Renal cortex interstitium (tissue), 11 donors: ENCODE results near the gene GRB2. TPM values are rescaled to one million over a fixed set of nuclear protein-coding genes. Genes with fewer than 3 reads are reported as not detected.
"Not testable (repeated sequence)": the region's sequence is repeated elsewhere in the genome, so short reads cannot be mapped to it uniquely, and the experiment has no call there.

Experiments used
- DNase-seq, 11 donors: peaks; one replicate each; pipeline ENCODE4 v3.0.0-alpha.2; 2013; ENCODE audit warnings: low read depth in 9 of 11, low spot score in 4 of 11; ENCODE audit errors: extremely low read depth in 1 of 11
- polyA plus RNA-seq, 3 donors: library from polyadenylated mRNA; unstranded; fragments of 120-200 nt; gene quantifications; one replicate each; pipeline ENCODE4 v1.2.1, GENCODE V29; 2013; ENCODE audit not compliant: insufficient read length in 3 of 3

Gene GRB2
- polyA plus RNA-seq, 3 donors: 94.8 to 103 (median 102) TPM

DNA sequence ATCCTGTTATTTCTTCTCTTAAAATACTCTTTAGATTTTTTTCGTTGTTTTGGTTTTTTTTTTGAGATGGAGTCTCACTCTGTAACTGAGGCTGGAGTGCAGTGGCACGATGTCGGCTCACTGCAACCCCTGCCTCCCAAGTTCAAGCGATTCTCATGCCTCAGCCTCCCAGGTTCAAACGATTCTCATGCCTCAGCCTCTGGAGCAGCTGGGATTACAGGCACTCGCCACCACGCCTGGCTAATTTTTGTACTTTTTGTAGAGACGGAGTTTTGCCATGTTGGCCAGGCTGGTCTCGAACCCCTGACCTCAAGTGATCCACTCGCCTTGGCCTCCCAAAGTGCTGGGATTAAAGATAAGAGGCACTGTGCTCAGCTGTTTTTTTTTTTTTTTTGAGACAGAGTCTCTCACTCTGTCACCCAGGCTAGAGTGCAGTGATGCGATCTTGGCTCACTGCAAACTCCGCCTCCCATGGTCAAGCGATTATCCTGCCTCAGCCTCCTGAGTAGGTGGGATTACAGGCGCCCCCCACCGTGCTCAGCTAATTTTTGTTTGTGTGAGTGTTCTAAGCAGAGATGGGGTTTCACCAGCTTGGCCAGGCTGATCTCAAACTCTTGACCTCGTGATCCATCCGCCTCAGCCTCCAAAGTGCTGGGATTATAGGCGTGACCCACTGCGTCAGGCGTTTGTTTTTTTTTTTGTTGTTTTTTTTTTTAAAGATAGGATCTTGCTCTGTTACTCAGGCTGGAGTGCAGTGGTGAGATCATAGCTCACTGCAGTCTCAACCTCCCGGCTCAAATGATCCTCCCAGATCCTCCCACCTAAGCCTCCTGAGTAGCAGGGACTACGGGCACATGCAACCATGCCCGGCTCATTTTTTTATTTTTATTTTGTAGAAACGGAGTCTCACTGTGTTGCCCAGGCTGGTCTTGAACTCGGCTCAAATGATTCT lies 37.4 kb downstream of the GRB2 start:
- not testable (repeated sequence) for DNase-seq

DNA sequence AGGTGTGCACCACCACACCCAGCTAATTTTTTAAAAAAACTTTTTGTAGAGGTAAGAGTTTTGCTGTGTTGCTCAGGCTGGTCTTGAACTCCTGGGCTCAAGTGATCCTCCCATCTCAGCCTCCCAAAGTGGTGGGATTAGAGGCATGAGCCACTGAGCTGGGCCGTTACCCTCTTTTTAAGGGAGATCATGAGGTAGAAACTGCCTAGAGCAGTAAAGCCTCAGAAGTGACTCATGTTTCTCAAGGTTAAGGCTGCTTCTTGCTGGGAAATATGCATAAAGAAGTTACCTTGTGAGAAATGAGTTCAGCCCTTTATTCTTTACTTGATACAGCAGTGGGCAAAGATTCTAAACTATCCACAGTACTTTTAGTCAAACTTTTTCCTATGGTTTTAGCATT lies 38.2 kb downstream of the GRB2 start:
- no peak for DNase-seq

DNA sequence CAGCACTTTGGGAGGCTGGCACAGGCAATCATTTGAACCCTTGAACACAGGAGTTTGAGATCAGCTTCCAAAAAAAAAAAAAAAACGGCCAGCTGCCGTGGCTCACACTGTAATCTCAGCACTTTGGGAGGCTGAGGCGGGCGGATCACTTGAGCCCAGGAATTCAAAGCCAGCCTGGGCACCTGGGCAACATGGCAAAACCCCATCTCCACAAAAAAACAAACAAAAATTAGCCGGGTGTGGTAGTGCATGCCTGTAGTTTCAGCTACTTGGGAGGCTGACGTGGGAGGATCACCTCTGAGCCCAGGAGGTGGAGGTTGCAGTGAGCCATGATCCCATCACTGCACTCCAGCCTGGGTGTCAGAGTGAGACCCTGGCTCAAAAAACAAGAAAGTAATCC lies 39.0 kb downstream of the GRB2 start:
- no peak for DNase-seq

DNA sequence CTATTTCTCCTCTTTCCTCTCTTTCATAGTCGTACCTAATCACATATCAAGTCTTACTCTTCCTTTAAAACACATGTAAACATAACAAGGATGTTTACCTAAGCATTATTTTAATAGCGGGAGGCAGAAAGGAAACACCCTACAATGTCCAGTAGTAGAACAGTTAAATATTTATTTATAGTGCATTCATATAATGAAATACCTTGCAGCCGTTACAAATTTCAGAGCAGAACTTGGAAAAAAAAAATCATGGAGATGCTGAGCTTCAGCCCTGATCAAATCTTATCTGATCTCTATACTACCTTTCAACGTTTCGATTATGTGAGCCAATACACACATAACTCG lies 39.6 kb downstream of the GRB2 start:
- DNase-seq: no peak

DNA sequence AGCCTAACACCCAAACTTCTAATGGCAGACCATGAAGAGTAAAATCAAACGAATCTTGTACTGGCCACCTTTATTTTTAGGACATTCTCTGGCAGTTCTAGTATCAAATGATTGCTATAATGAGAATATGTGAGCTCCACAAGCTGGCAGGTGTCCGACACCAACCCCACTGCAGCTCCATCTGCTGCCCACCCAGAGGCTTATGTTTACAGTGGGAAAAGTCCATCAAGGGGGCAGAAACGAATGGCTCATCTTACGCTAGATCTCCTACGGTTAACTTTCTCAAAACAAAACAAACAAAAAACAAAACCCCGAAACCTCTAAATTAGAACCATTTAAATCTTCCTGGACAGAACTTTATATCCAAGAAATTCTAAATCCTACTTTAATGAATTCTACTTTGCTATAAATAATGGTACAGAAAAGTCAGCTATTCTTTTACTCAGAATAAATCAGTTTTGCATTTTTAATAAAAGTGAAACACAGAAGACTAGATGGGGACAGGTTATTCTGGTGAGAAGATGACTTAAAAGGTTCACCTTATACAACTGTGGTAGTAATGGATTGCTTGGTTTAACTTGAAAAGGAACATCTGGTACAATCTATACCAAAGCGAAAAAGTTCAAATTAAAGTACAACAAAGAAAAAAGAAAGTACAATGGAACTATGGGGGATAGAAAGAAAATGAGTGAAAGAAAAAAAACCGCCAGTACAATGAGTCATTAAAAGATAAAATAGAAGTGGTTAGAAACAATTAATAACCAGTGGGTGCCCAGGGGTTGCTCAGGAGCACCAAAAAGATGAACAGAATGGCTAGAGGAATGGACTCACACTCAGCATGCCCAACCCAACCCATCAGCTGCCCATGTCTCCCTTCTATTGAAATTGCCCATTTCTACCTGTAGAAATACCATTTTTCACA lies 40.2 kb downstream of the GRB2 start:
- DNase-seq: peak in 2 of 11 donors; percentile 22 to 30

DNA sequence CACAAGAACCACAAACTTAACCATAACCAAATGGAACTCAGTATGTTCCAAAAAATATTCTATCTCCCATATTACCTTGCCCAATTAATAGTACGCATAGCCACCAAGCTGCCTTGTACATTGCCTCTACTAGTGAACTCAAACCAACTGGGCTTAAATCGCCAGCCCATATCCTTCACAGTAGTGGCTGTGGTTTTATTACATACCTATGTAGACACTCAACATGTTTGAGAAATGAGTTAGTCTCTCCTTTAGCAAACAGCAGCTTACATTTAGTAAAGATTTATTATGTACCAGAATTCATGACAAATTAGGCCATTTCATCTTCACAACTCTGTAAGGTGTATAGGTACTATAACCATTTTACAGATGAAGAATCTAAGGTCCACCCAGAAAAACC lies 41.4 kb downstream of the GRB2 start:
- DNase-seq: no peak

DNA sequence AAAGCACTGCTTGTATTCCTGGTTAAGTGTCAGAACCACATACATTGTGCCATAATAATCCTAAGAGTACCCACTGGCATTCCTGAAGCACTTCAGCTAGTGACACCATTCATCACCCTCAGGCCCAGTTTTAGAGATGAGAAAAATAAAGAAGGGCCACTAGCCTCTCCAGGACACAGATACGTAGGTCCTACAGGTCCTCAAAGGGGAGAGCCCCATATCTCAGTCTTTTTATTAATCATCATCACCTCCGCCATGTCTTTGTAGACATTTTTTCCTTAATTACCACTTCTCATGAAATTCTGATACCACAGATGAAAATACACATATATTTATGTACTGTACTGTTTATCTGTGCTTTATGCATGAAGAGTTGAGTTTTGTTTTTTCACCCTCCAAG lies 43.5 kb downstream of the GRB2 start:
- DNase-seq: no peak

DNA sequence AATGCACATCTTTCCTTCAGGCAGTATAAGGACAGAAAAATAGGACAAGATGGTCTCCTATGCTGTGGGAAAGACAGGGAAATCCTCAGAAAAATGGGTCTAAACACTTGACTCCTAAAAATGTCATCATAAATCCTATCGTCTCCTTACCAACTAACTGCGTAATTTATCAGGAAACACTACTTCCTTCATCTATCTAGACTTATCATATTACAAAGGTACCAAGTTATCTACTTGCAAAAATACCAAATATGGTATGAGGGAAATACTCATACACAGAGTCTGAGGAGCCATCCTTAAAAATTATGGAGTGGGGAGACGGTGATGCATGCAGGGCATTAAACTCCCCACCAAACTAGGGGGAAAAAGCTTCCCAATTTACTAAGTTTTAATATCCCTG lies 44.1 kb downstream of the GRB2 start:
- DNase-seq: no peak

DNA sequence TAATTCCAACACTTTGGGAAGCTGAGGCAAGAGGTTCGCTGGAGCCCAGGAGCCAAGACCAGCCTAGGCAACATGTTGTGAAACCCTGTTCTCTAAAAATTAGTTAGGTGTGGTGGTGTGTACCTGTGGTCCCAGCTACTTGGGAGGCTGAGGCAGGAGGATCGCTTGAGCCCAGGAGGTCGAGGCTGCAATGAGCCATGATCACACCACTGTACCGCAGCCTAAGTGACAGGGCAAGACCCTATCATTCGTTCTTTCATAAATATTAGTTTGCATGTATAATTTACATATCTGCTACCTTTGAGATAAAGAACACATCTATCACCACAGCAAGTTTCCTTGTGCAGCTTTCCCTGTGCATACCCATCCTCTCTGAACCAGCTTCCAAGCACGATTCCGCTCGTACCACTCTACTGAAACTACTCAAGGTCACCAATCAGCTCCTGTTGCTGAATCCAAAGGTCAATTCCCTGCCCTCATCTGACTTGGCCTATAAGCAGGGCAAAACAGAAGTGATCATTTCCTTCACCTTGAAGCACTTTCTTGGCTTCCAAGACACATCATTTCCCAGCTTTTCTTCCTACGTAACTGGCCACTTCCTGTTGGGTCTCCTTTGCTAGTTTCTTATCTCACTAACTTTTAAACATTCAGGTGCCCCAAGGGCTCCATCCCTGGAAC lies 49.1 kb downstream of the GRB2 start:
- DNase-seq: no peak

DNA sequence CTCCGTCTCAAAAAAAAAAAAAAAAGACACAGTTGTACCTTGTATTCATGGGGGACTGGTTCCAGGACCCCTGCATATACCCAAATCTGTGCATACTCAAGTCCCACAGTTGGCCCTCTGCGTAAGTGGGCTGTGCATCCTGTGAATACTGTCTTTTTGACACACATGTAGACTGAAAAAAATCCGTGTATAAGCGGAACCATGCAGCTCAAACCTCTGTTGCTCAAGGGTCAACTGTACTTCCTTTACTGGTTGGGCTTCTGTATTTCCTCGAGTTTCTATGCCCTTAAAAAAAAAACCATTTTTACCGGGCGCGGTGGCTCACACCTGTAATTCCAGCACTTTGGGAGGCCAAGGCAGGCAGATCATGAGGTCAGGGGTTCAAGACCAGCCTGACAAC lies 52.3 kb downstream of the GRB2 start:
- DNase-seq: no peak

DNA sequence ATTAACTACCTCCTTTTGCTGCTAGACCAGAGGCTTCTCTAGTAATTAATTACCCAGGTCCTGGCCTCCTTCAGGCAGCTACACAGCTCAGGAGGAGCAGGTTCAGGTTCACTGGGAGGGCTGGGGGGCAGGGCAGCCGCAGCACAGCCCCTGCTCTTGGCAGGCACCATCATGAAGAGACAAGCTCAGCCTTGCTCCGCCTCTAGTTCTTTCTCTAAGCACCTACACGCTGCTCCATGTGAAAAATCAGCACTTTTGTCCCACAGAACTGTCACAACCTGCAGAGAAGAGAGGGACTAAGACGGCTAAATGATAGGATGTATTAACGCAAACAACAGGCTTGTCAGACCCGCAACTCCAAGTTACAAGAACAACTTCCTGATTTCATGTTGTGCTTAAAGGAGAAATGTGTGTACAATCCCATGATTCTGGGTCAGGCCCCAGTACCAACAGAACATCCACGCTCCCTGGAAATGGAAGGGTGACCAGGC lies 53.4 kb downstream of the GRB2 start:
- peak; percentile 28 to 77 (median 58) for DNase-seq

DNA sequence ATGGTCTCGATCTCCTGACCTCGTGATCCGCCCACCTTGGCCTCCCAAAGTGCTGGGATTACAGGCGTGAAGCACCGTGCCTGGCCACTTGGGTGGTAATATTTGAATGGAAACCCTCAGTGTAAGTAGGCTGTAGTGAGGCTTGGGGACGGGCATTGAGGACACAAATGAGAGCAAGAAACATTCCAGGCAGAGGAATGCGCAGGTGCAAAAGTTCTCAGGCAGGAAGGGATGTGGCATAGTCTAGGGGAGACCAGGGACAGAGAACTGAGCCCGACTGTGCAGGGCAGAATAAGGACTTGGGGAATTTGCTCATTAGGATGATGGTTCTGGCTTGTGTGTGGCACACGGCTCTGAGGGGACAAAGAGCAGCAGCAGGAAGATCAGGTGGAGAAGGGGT lies 54.8 kb downstream of the GRB2 start:
- peak in 1 of 11 donors; percentile 40 for DNase-seq

DNA sequence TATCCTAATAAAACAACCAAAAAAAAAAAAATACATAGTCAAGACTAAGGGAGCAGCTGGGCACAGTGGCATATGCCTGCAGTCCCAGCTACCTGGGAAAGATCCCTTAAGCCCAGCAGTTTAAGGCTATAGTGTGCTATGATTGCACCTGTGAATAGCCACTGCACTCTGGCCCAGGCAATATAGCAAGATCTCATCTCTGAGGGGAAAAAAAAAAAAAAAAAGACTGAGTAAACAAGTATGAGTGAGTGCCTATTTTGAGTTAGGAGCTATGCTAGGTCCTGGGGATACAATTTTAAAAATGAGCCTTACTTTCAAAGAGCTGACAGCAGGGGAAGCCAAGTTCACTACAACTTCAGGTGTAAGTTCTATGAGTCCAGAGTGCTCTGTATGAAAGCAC lies 55.4 kb downstream of the GRB2 start:
- no peak for DNase-seq

DNA sequence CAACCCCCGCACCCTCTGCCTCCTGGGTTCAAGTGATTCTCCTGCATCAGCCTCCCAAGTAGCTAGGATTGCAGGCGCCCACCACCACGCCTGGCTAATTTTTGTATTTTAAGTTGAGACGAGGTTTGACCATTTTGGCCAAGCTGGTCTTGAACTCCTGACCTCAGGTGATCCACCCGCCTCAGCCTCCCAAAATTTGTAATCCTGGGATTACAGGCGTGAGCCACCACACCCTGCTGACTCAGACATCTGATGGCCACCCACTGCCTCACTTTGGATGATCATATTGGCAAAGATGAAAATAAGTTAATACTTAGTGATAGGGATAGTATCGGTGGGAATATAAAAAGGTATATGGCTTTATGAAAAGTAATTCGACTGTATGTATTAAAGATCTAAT lies 55.9 kb downstream of the GRB2 start:
- no peak for DNase-seq

DNA sequence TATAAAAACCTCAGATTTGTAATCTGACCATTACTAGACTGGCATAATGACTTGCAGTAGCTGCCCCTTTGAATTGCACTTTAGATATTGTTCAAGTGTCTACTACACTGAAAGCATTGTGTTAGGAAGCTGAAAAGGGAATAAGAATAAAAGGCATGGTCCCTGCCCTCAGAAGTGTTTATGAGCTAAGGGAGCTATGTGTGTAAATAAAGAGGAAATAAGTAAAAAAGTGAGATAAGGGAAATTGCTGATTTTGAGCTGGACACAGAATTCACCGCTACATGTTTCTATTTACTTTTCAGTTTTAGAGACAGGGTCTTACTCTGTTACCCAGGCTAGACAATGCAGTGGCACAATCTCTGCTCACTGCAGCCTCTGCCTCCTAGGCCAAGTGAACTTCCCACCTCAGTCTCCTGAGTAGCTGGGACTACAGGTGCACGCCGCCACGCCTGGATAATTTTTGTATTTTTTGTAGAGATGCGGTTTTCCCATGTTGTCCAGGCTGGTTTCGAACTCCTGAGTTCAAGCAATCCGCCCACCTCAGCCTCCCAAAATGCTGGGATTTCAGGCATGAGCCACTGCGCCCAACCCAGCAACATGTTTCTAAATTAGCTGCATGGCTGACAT lies 57.0 kb downstream of the GRB2 start:
- DNase-seq: no peak

DNA sequence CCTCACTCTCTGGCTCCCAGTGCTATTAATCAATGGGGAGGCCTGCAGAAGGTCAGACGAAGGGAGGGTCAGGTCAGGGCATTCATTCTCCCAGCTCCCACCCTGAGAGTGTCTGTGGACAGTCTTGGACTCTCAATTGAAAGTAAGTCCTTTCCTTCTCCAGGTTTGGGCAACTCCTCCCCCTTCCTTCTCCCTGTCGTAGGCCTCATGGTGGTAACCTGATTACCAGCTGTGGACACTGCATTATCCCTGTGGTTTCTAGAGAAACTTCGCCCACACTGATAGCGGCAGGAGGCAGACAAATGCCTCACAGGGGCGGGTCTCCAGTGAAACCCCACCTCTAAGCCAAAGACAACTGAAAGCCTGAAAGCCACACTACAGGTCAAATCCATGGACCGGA lies 58.6 kb downstream of the GRB2 start:
- DNase-seq: no peak

DNA sequence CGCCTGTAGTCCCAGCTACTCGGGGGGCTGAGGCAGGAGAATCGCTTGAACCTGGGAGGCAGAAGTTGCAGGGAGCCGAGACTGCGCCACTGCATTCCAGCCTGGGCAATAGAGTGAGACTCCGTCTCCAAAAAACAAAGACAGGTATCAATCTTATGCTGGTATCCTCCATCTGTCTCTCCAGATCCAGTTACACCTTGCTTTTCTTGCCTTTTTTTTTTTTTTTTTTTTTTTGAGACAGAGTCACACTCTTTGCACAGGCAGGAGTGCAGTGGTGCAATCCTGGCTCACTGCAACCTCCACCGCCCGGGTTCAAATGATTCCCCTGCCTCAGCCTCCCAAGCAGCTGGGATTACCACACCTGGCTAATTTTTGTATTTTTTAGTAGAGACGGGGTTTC lies 59.1 kb downstream of the GRB2 start:
- DNase-seq: not testable (repeated sequence)

DNA sequence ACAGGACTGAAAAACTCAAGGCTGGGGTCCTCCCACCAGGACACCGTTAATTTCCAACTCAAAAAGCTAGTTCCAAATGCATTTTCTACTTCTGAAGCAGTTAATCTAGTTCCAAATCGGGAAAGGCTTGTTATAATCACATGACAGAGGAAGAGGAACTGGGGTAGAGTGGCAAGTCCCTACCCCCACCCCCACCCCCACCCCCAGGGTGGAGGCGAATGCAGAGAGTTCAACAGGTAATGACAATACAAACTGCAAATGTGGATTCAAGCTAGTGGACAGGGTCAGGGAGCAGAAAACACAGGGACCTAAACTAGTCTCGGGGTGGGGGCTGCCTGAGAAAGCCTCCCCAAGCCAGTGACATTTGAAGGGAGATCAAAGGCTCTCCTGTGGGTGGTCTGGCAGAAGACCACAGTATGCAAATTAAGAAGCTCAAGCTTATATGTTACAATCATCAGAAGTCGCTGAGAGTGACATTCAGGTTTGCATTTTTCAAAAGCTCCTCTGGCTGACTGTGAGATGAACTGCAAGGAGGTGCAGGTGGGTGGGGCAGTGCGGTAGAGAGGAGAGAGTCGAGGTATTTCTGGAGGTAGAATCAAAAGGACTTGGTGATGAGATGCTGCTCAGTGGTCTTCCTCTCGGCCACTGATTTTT lies 59.8 kb downstream of the GRB2 start:
- no peak for DNase-seq
